22Rv1 (cell line): ENCODE measurements around the gene TNFSF13B.
"Not testable (repeated sequence)": the region's sequence is repeated elsewhere in the genome, so short reads cannot be mapped to it uniquely, and the experiment has no call there.

Experiments used
- H3K27ac ChIP-seq: fragments of 450-650 bp; 2 replicates; pipeline ENCODE4 v1.5.1; 2017
- CTCF ChIP-seq: fragments of 450-650 bp; IDR thresholded peaks from 2 replicates; pipeline ENCODE4 v1.5.1; 2017; ENCODE audit warnings: mild to moderate bottlenecking
- ZFX ChIP-seq: fragments of 450-650 bp; IDR thresholded peaks from 2 replicates; pipeline ENCODE4 v1.6.1; 2017; ENCODE audit warnings: antibody characterized with exemption, borderline replicate concordance

TNFSF13B gene

GRCh38 chr13:108249150-108249549 lies 20.4 kb upstream of the TNFSF13B start:
- H3K27ac ChIP-seq = no peak overlapping the region
- TF ChIP-seq ZFX = no peak
- TF ChIP-seq CTCF = no peak

DNA sequence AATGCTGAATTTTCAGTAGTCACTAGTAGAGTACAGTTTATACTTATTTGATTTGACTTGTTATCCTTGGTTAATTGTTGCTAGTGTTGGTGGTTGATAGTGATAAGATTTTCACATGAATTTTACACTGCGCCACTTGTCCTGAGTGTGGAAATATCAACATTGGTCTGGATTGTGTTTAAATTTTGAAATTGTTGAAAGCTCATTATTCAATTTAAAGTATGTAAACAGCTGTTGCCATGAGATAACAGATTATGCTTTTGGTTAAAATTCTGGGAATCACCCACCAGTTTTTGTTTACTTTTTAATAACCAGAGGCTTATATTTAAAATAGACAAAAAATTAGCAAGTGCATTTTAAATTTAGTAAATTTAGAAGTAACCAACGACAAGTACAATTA lies 12.3 kb upstream of the TNFSF13B start:
- no peak overlapping the region for H3K27ac ChIP-seq
- TF ChIP-seq ZFX (no peak), CTCF (no peak)

DNA sequence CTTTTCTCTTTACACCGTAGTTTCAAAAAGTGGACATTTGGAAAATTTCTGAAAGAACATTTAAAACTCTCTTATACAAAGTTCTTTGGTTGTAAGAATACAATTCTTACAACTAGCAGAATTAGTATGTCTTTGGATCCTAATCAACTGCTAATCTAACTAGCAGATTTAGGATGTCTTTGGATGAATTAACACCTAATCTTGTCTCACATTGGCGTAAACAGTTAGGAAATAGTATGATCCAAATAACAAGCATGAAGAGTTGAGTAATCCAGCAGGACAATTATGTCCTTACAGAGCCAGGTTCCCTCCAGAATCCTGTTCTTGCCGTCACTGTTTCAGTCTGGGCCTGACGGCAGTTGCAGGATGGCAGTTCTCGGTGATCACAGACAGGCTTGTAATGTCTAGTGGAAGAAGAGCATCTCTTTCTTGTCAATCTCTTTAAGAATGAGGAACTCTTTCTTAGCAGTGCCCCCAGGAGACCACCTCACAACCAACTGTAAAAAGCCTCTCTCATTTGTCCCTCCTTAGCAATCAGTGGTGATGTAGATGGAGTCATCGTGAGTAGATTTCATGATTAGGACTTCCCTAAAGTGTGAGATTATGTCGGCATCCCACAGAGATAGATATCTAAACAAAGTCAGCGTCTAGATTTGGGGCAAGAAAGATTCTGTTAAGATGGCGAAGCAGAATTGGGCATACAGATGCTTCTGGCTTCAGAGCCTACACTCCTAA lies 5.7 kb upstream of the TNFSF13B start:
- no peak overlapping the region for H3K27ac ChIP-seq
- no peak for TF ChIP-seq CTCF
- TF ChIP-seq ZFX = no peak

DNA sequence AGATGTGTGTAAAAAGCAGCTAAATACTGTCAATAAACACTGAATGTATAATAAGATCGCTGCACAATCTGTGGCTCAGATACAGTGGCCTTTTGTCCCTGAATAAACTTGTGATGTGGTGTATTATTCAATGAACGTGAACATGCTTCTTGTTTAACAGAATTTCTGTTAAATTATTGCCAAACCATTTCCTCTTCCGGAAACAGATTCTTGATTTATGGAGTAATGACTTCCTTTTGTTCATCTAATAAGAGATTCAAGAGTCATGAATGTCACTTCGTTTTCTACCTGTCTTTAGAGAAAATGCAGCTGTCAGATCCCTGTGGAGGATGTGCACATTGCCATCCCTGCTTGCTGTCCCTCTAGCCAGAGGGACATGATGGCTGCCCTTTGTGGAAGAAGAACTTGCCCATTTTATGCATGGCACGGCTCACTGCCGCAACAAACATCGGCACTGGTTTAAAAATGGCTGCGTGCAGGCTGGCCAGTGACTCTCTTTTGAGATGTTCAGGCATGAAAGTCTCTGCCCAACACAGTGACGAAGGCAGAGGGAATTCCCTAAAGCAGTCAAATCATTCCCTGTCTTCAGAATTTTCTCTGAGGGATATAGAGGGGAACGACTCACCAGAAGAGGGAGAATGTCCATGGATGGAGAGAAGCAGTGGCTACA lies 3.1 kb upstream of the TNFSF13B start:
- TF ChIP-seq CTCF = no peak
- TF ChIP-seq ZFX = no peak
- H3K27ac ChIP-seq = no peak overlapping the region

DNA sequence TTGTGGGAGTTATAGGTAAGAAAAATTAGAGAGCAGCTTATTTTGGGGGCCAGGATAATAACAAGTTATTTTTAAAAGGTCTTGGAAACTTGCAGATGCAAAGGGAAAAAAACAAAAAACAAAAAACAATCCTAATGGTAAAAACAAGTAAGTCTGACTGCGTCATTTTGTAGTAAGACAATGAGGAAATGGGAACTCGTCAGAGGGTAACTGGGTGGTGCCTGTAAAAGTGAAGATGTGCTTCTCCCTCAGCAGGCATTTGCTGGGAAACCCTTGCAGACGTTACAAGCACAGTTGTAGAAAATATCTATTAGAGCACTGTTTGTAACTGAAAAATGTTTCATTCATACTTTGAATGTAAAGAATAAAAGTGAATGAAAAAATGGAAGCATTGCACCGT lies 2.2 kb upstream of the TNFSF13B start:
- TF ChIP-seq CTCF = no peak
- H3K27ac ChIP-seq = no peak overlapping the region

GRCh38 chr13:108267855-108268254 lies 1.7 kb upstream of the TNFSF13B start:
- not testable (repeated sequence) for H3K27ac ChIP-seq

DNA sequence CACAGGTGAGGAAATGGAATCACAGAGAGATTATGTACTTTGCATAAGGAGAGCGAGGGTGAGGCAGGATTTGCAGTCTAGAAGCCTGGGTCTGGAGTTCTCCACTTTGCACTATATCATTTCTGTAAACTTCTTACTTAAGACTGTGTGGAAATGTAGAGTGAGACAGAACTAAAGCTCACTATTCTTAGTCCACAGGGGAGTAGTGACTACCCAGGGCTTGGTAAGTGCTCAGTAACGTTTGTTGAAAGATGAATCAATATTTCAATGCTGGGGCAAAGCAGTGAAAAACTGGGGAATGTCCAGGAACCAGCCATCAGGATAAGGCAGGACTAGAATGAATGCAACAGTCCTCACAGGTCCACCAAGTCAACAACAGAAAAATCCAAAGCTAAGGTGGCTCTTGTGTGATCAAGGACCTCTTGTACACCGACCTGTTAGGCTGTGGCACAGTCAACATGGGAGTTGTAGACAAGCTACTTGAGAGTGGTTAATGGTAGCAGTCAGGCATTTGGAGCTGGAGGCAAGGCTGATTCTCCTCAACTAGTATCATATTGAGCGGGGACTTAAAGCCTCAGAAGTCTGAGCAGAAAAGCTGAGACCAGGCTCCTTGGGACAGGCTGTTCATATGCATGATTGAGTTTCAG lies 929 bp upstream of the TNFSF13B start:
- H3K27ac ChIP-seq = no peak overlapping the region
- TF ChIP-seq ZFX (no peak), CTCF (no peak)
